HEK293 (cell line): Measurements from ENCODE around the gene C1QTNF1.

Experiments used
- CTCF ChIA-PET: fragments of 350-600 bp; formaldehyde crosslinking; extraction: SDS; loops from one replicate; lab custom pipeline; 2021; ENCODE audit warnings: antibody characterized with exemption; lab: Yijun Ruan, JAX
- POLR2A ChIA-PET: fragments of 300-600 bp; formaldehyde crosslinking; extraction: SDS; loops from one replicate; lab custom pipeline; 2020; ENCODE audit warnings: antibody characterized with exemption, inconsistent platforms; lab: Yijun Ruan, JAX
- H3K27ac ChIP-seq: fragments of 200-500 bp; sonication (Bioruptor generic); 2 replicates; pipeline ENCODE4 v1.5.1; 2014; ENCODE audit warnings: low read depth, low read length, control low read depth, inconsistent platforms; ENCODE audit errors: extremely low read depth
- H3K36me3 ChIP-seq, 2 experiments: fragments of 200-500 bp in 1 of 2; sonication (Bioruptor generic) in 1 of 2; 1 replicate in 1 of 2; 2 replicates in 1 of 2; pipeline ENCODE4 v1.5.1; 2014 to 2017; ENCODE audit warnings: inconsistent platforms in 2 of 2, low read length in 2 of 2; ENCODE audit not compliant: control insufficient read depth in 2 of 2, insufficient read depth in 1 of 2
- H3K4me1 ChIP-seq: fragments of 200-500 bp; sonication (Bioruptor generic); 2 replicates; pipeline ENCODE4 v1.5.1; 2014; ENCODE audit warnings: mild to moderate bottlenecking, low read length, inconsistent platforms; ENCODE audit not compliant: control insufficient read depth, insufficient read depth
- H3K4me3 ChIP-seq: 2 replicates; pipeline ENCODE4 v1.5.1; 2011; ENCODE audit warnings: low read depth, mild to moderate bottlenecking, control low read depth, low read length, moderate library complexity
- H3K9me3 ChIP-seq: fragments of 200-500 bp; sonication (Bioruptor generic); 2 replicates; pipeline ENCODE4 v1.5.1; 2014; ENCODE audit warnings: low read depth, low read length, inconsistent platforms; ENCODE audit not compliant: control insufficient read depth, insufficient read depth
- EGR2 ChIP-seq: fragments of 450-650 bp; formaldehyde crosslinking; IDR thresholded peaks from 2 replicates; pipeline ENCODE4 v1.5.1; 2016; ENCODE audit warnings: low read depth, missing biosample characterization, missing genetic modification characterization
- PBX3 ChIP-seq: sonication (generic); formaldehyde crosslinking; IDR thresholded peaks from 2 replicates; pipeline ENCODE4 v1.8.1; 2022; ENCODE audit warnings: mild to moderate bottlenecking, moderate library complexity, missing genetic modification reagents
- ZBTB11 ChIP-seq: fragments of 450-650 bp; formaldehyde crosslinking; conservative IDR thresholded peaks from 2 replicates; pipeline ENCODE4 v1.5.1; 2016; ENCODE audit warnings: low read depth, missing biosample characterization, missing genetic modification characterization
- ZFP3 ChIP-seq: fragments of 450-650 bp; formaldehyde crosslinking; IDR thresholded peaks from 2 replicates; pipeline ENCODE4 v1.5.1; 2016; ENCODE audit warnings: low read depth, missing biosample characterization, missing genetic modification characterization
- ZNF157 ChIP-seq: fragments of 450-650 bp; formaldehyde crosslinking; IDR thresholded peaks from 2 replicates; pipeline ENCODE4 v1.5.1; 2016; ENCODE audit warnings: missing biosample characterization, missing genetic modification characterization
- ZNF302 ChIP-seq: fragments of 450-650 bp; formaldehyde crosslinking; IDR thresholded peaks from 2 replicates; pipeline ENCODE4 v1.5.1; 2016; ENCODE audit warnings: missing biosample characterization, missing genetic modification characterization, low read depth
- ZNF548 ChIP-seq: fragments of 450-650 bp; formaldehyde crosslinking; IDR thresholded peaks from 2 replicates; pipeline ENCODE4 v1.5.1; 2016; ENCODE audit warnings: missing biosample characterization, missing genetic modification characterization
- ZNF610 ChIP-seq: fragments of 450-650 bp; formaldehyde crosslinking; IDR thresholded peaks from 2 replicates; pipeline ENCODE4 v1.5.1; 2016; ENCODE audit warnings: missing biosample characterization, missing genetic modification characterization, borderline replicate concordance
- ZNF768 ChIP-seq: fragments of 450-650 bp; formaldehyde crosslinking; IDR thresholded peaks from 2 replicates; pipeline ENCODE4 v1.5.1; 2018; ENCODE audit warnings: missing biosample characterization, mild to moderate bottlenecking, missing genetic modification characterization
- TF ChIP-seq, protein P1 (sequence below): fragments of 450-650 bp; formaldehyde crosslinking; IDR thresholded peaks from 2 replicates; pipeline ENCODE4 v1.5.1; 2016; ENCODE audit warnings: missing biosample characterization, missing genetic modification characterization
- TF ChIP-seq, protein P2 (sequence below): IDR thresholded peaks from 2 replicates; pipeline ENCODE4 v1.6.1; 2011; ENCODE audit warnings: mild to moderate bottlenecking, low read depth, low read length, borderline replicate concordance
- TF ChIP-seq, protein P3 (sequence below): fragments of 450-650 bp; formaldehyde crosslinking; IDR thresholded peaks from 2 replicates; pipeline ENCODE4 v1.5.1; 2016; ENCODE audit warnings: missing biosample characterization, missing genetic modification characterization
- TF ChIP-seq, protein P4 (sequence below): fragments of 450-650 bp; formaldehyde crosslinking; IDR thresholded peaks from 2 replicates; pipeline ENCODE4 v1.5.1; 2016; ENCODE audit warnings: missing biosample characterization, missing genetic modification characterization, low read depth

Gene C1QTNF1

GRCh38 chr17:79044462-79044861 lies 20.5 kb downstream of the C1QTNF1 start:
- Histone ChIP-seq H3K36me3 (peaks cover 0 to 3% of the 10 kb centered on the region in 2 experiments; a peak in 1 of 3 replicates), H3K9me3 (no peaks in the 10 kb centered on the region), H3K27ac (no peak overlapping the region), H3K4me3 (no peak overlapping the region), H3K4me1 (no peaks in the 10 kb centered on the region)
- POLR2A ChIA-PET, result interaction anchor here (1.9 kb wide), 1 partner anchor 8 kb away, joined by 4 read pairs; no protein-coding TSS in a partner anchor
- CTCF ChIA-PET, result interaction anchor here (0.6 to 3.4 kb wide), 22 partner anchors 9 to 547 kb away, joined by 3 to 122 read pairs (median 10); no protein-coding TSS in a partner anchor
- TF ChIP-seq ZNF610 (tag by site-specific recombination) (no peak), ZNF302 (tag by site-specific recombination) (no peak), ZFP3 (tag by site-specific recombination) (no peak), ZBTB11 (no peak), ZNF548 (no peak), PBX3 (CRISPR knock-in tag) (no peak), EGR2 (tag by site-specific recombination) (no peak), ZNF157 (tag by site-specific recombination) (no peak), ZNF768 (tag by site-specific recombination) (no peak)
- TF ChIP-seq, protein P1, sequence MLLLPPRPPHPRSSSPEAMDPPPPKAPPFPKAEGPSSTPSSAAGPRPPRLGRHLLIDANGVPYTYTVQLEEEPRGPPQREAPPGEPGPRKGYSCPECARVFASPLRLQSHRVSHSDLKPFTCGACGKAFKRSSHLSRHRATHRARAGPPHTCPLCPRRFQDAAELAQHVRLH, result no peak
- TF ChIP-seq, protein P2, sequence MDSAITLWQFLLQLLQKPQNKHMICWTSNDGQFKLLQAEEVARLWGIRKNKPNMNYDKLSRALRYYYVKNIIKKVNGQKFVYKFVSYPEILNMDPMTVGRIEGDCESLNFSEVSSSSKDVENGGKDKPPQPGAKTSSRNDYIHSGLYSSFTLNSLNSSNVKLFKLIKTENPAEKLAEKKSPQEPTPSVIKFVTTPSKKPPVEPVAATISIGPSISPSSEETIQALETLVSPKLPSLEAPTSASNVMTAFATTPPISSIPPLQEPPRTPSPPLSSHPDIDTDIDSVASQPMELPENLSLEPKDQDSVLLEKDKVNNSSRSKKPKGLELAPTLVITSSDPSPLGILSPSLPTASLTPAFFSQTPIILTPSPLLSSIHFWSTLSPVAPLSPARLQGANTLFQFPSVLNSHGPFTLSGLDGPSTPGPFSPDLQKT, result no peak
- TF ChIP-seq, protein P3, sequence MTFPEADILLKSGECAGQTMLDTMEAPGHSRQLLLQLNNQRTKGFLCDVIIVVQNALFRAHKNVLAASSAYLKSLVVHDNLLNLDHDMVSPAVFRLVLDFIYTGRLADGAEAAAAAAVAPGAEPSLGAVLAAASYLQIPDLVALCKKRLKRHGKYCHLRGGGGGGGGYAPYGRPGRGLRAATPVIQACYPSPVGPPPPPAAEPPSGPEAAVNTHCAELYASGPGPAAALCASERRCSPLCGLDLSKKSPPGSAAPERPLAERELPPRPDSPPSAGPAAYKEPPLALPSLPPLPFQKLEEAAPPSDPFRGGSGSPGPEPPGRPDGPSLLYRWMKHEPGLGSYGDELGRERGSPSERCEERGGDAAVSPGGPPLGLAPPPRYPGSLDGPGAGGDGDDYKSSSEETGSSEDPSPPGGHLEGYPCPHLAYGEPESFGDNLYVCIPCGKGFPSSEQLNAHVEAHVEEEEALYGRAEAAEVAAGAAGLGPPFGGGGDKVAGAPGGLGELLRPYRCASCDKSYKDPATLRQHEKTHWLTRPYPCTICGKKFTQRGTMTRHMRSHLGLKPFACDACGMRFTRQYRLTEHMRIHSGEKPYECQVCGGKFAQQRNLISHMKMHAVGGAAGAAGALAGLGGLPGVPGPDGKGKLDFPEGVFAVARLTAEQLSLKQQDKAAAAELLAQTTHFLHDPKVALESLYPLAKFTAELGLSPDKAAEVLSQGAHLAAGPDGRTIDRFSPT (tag by site-specific recombination), result no peak
- TF ChIP-seq, protein P4, sequence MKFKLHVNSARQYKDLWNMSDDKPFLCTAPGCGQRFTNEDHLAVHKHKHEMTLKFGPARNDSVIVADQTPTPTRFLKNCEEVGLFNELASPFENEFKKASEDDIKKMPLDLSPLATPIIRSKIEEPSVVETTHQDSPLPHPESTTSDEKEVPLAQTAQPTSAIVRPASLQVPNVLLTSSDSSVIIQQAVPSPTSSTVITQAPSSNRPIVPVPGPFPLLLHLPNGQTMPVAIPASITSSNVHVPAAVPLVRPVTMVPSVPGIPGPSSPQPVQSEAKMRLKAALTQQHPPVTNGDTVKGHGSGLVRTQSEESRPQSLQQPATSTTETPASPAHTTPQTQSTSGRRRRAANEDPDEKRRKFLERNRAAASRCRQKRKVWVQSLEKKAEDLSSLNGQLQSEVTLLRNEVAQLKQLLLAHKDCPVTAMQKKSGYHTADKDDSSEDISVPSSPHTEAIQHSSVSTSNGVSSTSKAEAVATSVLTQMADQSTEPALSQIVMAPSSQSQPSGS (tag by site-specific recombination), result no peak
